GM12892 (cell line): Measurements from ENCODE around the gene PATL2.

Experiments used
- POLR2A ChIP-seq: IDR thresholded peaks from 2 replicates; pipeline ENCODE4 v1.6.1; 2011; ENCODE audit warnings: low read depth, low read length, control low read depth
- POLR2AphosphoS5 ChIP-seq: IDR thresholded peaks from 2 replicates; pipeline ENCODE4 v1.6.1; 2011; ENCODE audit warnings: low read depth, low read length, control low read depth
- TAF1 ChIP-seq: IDR thresholded peaks from 2 replicates; pipeline ENCODE4 v1.6.1; 2011; ENCODE audit warnings: low read depth, mild to moderate bottlenecking, control low read depth, low read length, borderline replicate concordance

DNA sequence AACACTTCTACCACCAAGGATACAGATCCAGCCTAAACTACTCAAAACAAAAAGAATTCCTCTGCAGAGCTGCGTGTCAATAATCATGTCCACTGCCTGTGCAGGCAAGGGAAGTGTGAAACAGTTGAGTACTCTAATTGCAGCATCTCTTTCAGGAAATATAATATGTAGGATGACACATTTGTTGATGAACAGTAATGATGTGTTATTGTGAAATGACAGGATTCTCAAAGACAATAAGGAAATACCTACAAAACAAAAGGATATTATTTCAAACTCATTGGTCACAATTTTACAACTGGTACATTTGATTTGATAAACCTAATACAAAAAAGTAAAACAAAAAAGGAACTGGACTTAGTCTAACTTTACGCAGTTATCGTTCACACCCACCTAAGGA lies 52.1 kb downstream of the PATL2 start:
- no peak for TF ChIP-seq POLR2A
- TF ChIP-seq POLR2AphosphoS5: no peak
- no peak for TF ChIP-seq TAF1
